Measurements from ENCODE around the gene MECR. TPM values are rescaled to one million over a fixed set of nuclear protein-coding genes. Genes with fewer than 3 reads are reported as not detected.

The MECR gene
- total RNA-seq, 1 donor from 2014 or later, result 28.7 TPM

DNA sequence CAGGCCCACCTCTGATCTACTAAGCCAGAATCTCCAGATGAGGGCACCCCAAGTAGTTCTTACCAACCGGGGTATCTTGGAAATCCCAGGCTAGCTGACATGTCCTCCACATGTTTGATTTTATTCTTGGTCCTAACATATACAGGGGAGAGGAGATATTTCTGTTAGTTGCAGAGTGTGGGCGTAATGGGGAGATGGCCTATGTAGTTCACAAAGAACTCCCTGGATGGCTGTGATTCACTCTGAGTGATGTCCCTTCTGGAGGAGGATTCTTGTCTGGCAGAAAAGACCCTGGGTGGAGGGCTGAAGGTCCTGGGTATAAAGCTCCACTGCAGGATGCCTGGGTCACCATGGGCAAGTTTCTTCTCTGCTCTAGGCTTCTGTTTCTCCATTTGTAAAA lies 13.1 kb downstream of the MECR start:
- H3K4me1 Mint-ChIP-seq (ENCODE audit: unreplicated experiment), result no peaks in the 10 kb centered on the region
- H3K9me3 Mint-ChIP-seq, result no peaks in the 10 kb centered on the region
- H3K27ac Mint-ChIP-seq, result no peak overlapping the region
- TF ChIP-seq, protein P1, sequence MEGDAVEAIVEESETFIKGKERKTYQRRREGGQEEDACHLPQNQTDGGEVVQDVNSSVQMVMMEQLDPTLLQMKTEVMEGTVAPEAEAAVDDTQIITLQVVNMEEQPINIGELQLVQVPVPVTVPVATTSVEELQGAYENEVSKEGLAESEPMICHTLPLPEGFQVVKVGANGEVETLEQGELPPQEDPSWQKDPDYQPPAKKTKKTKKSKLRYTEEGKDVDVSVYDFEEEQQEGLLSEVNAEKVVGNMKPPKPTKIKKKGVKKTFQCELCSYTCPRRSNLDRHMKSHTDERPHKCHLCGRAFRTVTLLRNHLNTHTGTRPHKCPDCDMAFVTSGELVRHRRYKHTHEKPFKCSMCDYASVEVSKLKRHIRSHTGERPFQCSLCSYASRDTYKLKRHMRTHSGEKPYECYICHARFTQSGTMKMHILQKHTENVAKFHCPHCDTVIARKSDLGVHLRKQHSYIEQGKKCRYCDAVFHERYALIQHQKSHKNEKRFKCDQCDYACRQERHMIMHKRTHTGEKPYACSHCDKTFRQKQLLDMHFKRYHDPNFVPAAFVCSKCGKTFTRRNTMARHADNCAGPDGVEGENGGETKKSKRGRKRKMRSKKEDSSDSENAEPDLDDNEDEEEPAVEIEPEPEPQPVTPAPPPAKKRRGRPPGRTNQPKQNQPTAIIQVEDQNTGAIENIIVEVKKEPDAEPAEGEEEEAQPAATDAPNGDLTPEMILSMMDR (conservative IDR thresholded peaks at IDR 0.05), result no peak
- peaks cover 14% of the 10 kb centered on the region for H3K36me3 Mint-ChIP-seq
- H3K4me3 Mint-ChIP-seq, result no peak overlapping the region
- no peak for DNase-seq (ENCODE audit: extremely low spot score, unreplicated experiment)
- no peaks in the 10 kb centered on the region for H3K27me3 Mint-ChIP-seq

GRCh38 chr1:29213055-29213454 lies 17.7 kb downstream of the MECR start:
- H3K36me3 Mint-ChIP-seq, result peaks cover 13% of the 10 kb centered on the region
- H3K9me3 Mint-ChIP-seq, result no peaks in the 10 kb centered on the region
- no peak overlapping the region for H3K4me3 Mint-ChIP-seq
- H3K4me1 Mint-ChIP-seq (ENCODE audit: unreplicated experiment), result no peaks in the 10 kb centered on the region
- no peak overlapping the region for H3K27ac Mint-ChIP-seq
- no peaks in the 10 kb centered on the region for H3K27me3 Mint-ChIP-seq
- TF ChIP-seq, protein P1 (conservative IDR thresholded peaks at IDR 0.05), result no peak
- no peak for DNase-seq (ENCODE audit: extremely low spot score, unreplicated experiment)

GRCh38 chr1:29211086-29212030 lies 19.4 kb downstream of the MECR start:
- no peak overlapping the region for H3K27ac Mint-ChIP-seq
- TF ChIP-seq, protein P1 (conservative IDR thresholded peaks at IDR 0.05), result no peak
- no peaks in the 10 kb centered on the region for H3K9me3 Mint-ChIP-seq
- H3K27me3 Mint-ChIP-seq, result no peaks in the 10 kb centered on the region
- no peak for DNase-seq (ENCODE audit: extremely low spot score, unreplicated experiment)
- peaks cover 13% of the 10 kb centered on the region for H3K36me3 Mint-ChIP-seq
- H3K4me1 Mint-ChIP-seq (ENCODE audit: unreplicated experiment), result no peaks in the 10 kb centered on the region
- H3K4me3 Mint-ChIP-seq, result no peak overlapping the region

- no peaks in the 10 kb centered on the region for H3K27me3 Mint-ChIP-seq
- H3K4me3 Mint-ChIP-seq, result no peak overlapping the region
- no peaks in the 10 kb centered on the region for H3K9me3 Mint-ChIP-seq
- H3K27ac Mint-ChIP-seq, result no peak overlapping the region
- H3K4me1 Mint-ChIP-seq (ENCODE audit: unreplicated experiment), result no peaks in the 10 kb centered on the region
- DNase-seq (ENCODE audit: extremely low spot score, unreplicated experiment), result no peak
- peaks cover 13% of the 10 kb centered on the region for H3K36me3 Mint-ChIP-seq
- TF ChIP-seq, protein P1 (conservative IDR thresholded peaks at IDR 0.05), result no peak
Observed at GRCh38 chr1:29210278-29211085, 20.3 kb downstream of the MECR start.

GRCh38 chr1:29209173-29209572 lies 21.6 kb downstream of the MECR start:
- DNase-seq (ENCODE audit: extremely low spot score, unreplicated experiment), result no peak
- Mint-ChIP-seq H3K9me3 (no peaks in the 10 kb centered on the region), H3K4me1 (ENCODE audit: unreplicated experiment) (no peaks in the 10 kb centered on the region), H3K36me3 (peaks cover 13% of the 10 kb centered on the region), H3K27ac (no peak overlapping the region), H3K27me3 (no peaks in the 10 kb centered on the region), H3K4me3 (no peak overlapping the region)
- TF ChIP-seq, protein P1 (conservative IDR thresholded peaks at IDR 0.05), result no peak

Data from type B pancreatic cell (in vitro differentiated cells).